ENCODE data around the gene IL15.

The IL15 gene

GRCh38 chr4:141719585-141719984, 83.2 kb downstream of the IL15 start:
- no peak overlapping the region for H3K9ac ChIP-seq (ENCODE audit: low read length)

GRCh38 chr4:141721174-141721573, 84.8 kb downstream of the IL15 start:
- Histone ChIP-seq H3K27me3 (ENCODE audit: low read depth, low read length) (no peaks in the 10 kb centered on the region), H2AFZ (ENCODE audit: low read depth, low read length) (no peak overlapping the region), H3K4me2 (ENCODE audit: low read length) (no peak overlapping the region), H3K27ac (ENCODE audit: low read length) (no peak overlapping the region), H3K4me3 (ENCODE audit: low read length) (no peak overlapping the region), H3K9ac (ENCODE audit: low read length) (no peak overlapping the region), H3K79me2 (ENCODE audit: low read length) (no peaks in the 10 kb centered on the region), H4K20me1 (ENCODE audit: insufficient read depth, low read length) (no peaks in the 10 kb centered on the region), H3K36me3 (replicated peaks; ENCODE audit: low read depth, low read length) (no peaks in the 10 kb centered on the region), H3K9me3 (ENCODE audit: insufficient read depth, low read length) (no peaks in the 10 kb centered on the region), H3K4me1 (ENCODE audit: low read length) (peaks cover 6% of the 10 kb centered on the region)
- no peak for TF ChIP-seq CTCF (IDR thresholded peaks at IDR 0.05; ENCODE audit: low read depth, low read length)
- no peak for TF ChIP-seq EZH2phosphoT487 (IDR thresholded peaks at IDR 0.05; ENCODE audit: low read depth)

More at GRCh38 chr4:141719585-141719984, 83.2 kb downstream of the IL15 start:
- Histone ChIP-seq H3K27ac (ENCODE audit: low read length) (no peak overlapping the region), H4K20me1 (ENCODE audit: insufficient read depth, low read length) (no peaks in the 10 kb centered on the region), H3K9me3 (ENCODE audit: insufficient read depth, low read length) (no peaks in the 10 kb centered on the region), H3K4me3 (ENCODE audit: low read length) (no peak overlapping the region), H3K79me2 (ENCODE audit: low read length) (no peaks in the 10 kb centered on the region), H3K36me3 (replicated peaks; ENCODE audit: low read depth, low read length) (no peaks in the 10 kb centered on the region), H3K27me3 (ENCODE audit: low read depth, low read length) (no peaks in the 10 kb centered on the region), H2AFZ (ENCODE audit: low read depth, low read length) (no peak overlapping the region), H3K4me1 (ENCODE audit: low read length) (no peaks in the 10 kb centered on the region), H3K4me2 (ENCODE audit: low read length) (no peak overlapping the region)
- no peak for TF ChIP-seq EZH2phosphoT487 (IDR thresholded peaks at IDR 0.05; ENCODE audit: low read depth)
- TF ChIP-seq CTCF (IDR thresholded peaks at IDR 0.05; ENCODE audit: low read depth, low read length), result no peak

GRCh38 chr4:141724646-141725045, 88.3 kb downstream of the IL15 start:
- H4K20me1 ChIP-seq (ENCODE audit: insufficient read depth, low read length), result no peaks in the 10 kb centered on the region
- no peak overlapping the region for H3K4me2 ChIP-seq (ENCODE audit: low read length)
- H3K79me2 ChIP-seq (ENCODE audit: low read length), result no peaks in the 10 kb centered on the region

GRCh38 chr4:141727420-141727819, 91.0 kb downstream of the IL15 start:
- Histone ChIP-seq H2AFZ (ENCODE audit: low read depth, low read length) (no peak overlapping the region), H3K36me3 (replicated peaks; ENCODE audit: low read depth, low read length) (no peaks in the 10 kb centered on the region), H3K79me2 (ENCODE audit: low read length) (no peaks in the 10 kb centered on the region), H4K20me1 (ENCODE audit: insufficient read depth, low read length) (no peaks in the 10 kb centered on the region), H3K4me2 (ENCODE audit: low read length) (no peak overlapping the region), H3K4me1 (ENCODE audit: low read length) (peaks cover 6% of the 10 kb centered on the region), H3K27ac (ENCODE audit: low read length) (no peak overlapping the region), H3K27me3 (ENCODE audit: low read depth, low read length) (no peaks in the 10 kb centered on the region), H3K9me3 (ENCODE audit: insufficient read depth, low read length) (no peaks in the 10 kb centered on the region), H3K4me3 (ENCODE audit: low read length) (no peak overlapping the region), H3K9ac (ENCODE audit: low read length) (no peak overlapping the region)
- no peak for TF ChIP-seq CTCF (IDR thresholded peaks at IDR 0.05; ENCODE audit: low read depth, low read length)
- no peak for TF ChIP-seq EZH2phosphoT487 (IDR thresholded peaks at IDR 0.05; ENCODE audit: low read depth)

More at GRCh38 chr4:141724646-141725045, 88.3 kb downstream of the IL15 start:
- Histone ChIP-seq H3K9ac (ENCODE audit: low read length) (no peak overlapping the region), H3K27ac (ENCODE audit: low read length) (no peak overlapping the region), H3K4me3 (ENCODE audit: low read length) (no peak overlapping the region), H3K9me3 (ENCODE audit: insufficient read depth, low read length) (no peaks in the 10 kb centered on the region), H2AFZ (ENCODE audit: low read depth, low read length) (no peak overlapping the region), H3K4me1 (ENCODE audit: low read length) (peaks cover 6% of the 10 kb centered on the region), H3K27me3 (ENCODE audit: low read depth, low read length) (no peaks in the 10 kb centered on the region), H3K36me3 (replicated peaks; ENCODE audit: low read depth, low read length) (no peaks in the 10 kb centered on the region)
- TF ChIP-seq EZH2phosphoT487 (IDR thresholded peaks at IDR 0.05; ENCODE audit: low read depth) (no peak), CTCF (IDR thresholded peaks at IDR 0.05; ENCODE audit: low read depth, low read length) (no peak)
